Globus pallidus (tissue), 1 donor: Measurements from ENCODE around the gene DGCR8.

Experiments used
- DNase-seq: peaks from one replicate; pipeline ENCODE4 v3.0.0-alpha.2; 2015; ENCODE audit warnings: low spot score

DGCR8 gene

GRCh38 chr22:20110359-20110985 is 30.4 kb downstream of the DGCR8 start:
- DNase-seq, result no peak

- DNase-seq, result no peak
Measured at GRCh38 chr22:20111045-20111688, 31.1 kb downstream of the DGCR8 start.

GRCh38 chr22:20111689-20112622 is 31.9 kb downstream of the DGCR8 start:
- DNase-seq, result no peak

- no peak for DNase-seq
Measured at GRCh38 chr22:20112623-20113511, 32.8 kb downstream of the DGCR8 start.

GRCh38 chr22:20113551-20114310 is 33.7 kb downstream of the DGCR8 start:
- DNase-seq, result no peak

- no peak for DNase-seq
Measured at GRCh38 chr22:20114506-20115475, 34.8 kb downstream of the DGCR8 start.

GRCh38 chr22:20115691-20116375 is 35.8 kb downstream of the DGCR8 start, which contains the start of gene RANBP1:
Gene RANBP1 (plus strand): TSS chr22:20116104. CDS start chr22:20116185, 81 bp downstream.
- DNase-seq, result no peak

- no peak for DNase-seq
Measured at GRCh38 chr22:20116376-20116950, 36.4 kb downstream of the DGCR8 start.

GRCh38 chr22:20116951-20117632 is 37.1 kb downstream of the DGCR8 start, which contains the start of gene TRMT2A:
Gene TRMT2A (minus strand): TSS chr22:20117226. CDS start chr22:20116906, 320 bp downstream.
- DNase-seq, result peak; percentile 95

- DNase-seq, result no peak
Measured at GRCh38 chr22:20117633-20118299, 37.7 kb downstream of the DGCR8 start.

GRCh38 chr22:20118300-20119020 is 38.4 kb downstream of the DGCR8 start:
- DNase-seq, result no peak

GRCh38 chr22:20121856-20122415 is 41.9 kb downstream of the DGCR8 start:
- DNase-seq, result no peak

- DNase-seq, result no peak
Measured at GRCh38 chr22:20123366-20124082, 43.5 kb downstream of the DGCR8 start.

- no peak for DNase-seq
Measured at GRCh38 chr22:20124083-20124787, 44.2 kb downstream of the DGCR8 start.
